SHP77 treated with DMSO at 0.1 percent for 48 hours (cell line): ENCODE results near the gene ROMO1.
"Not testable (repeated sequence)": the region's sequence is repeated elsewhere in the genome, so short reads cannot be mapped to it uniquely, and the experiment has no call there.

Experiments
- DNase-seq: peaks from one replicate; lab custom pipeline; 2025; lab: John Stamatoyannopoulos, UW

ROMO1 gene

GRCh38 chr20:35681960-35682359, 17.2 kb upstream of the ROMO1 start:
- no peak for DNase-seq

DNA sequence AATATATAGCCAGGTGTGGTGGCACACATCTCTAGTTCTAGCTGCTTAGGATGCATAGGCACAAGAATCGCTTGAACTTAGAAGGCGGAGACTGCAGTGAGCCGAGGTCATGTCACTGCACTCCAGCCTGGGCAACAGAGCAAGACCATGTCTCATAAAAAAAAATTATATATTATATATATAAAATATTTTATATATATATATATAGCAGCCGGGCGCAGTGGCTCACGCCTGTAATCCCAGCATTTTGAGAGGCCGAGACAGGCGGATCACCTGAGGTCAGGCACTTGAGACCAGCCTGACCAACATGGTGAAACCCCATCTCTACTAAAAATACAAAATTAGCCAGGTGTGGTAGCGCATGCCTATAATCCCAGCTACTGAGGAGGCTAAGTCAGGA, 13.8 kb upstream of the ROMO1 start:
- DNase-seq = not testable (repeated sequence)

- DNase-seq = not testable (repeated sequence)
Measured at GRCh38 chr20:35686872-35687271, 12.3 kb upstream of the ROMO1 start.

GRCh38 chr20:35690265-35690664, 8.9 kb upstream of the ROMO1 start:
- DNase-seq = no peak

GRCh38 chr20:35695245-35695749, 3.9 kb upstream of the ROMO1 start:
- DNase-seq = no peak

- no peak for DNase-seq
Measured at GRCh38 chr20:35695978-35696377, 3.2 kb upstream of the ROMO1 start.

DNA sequence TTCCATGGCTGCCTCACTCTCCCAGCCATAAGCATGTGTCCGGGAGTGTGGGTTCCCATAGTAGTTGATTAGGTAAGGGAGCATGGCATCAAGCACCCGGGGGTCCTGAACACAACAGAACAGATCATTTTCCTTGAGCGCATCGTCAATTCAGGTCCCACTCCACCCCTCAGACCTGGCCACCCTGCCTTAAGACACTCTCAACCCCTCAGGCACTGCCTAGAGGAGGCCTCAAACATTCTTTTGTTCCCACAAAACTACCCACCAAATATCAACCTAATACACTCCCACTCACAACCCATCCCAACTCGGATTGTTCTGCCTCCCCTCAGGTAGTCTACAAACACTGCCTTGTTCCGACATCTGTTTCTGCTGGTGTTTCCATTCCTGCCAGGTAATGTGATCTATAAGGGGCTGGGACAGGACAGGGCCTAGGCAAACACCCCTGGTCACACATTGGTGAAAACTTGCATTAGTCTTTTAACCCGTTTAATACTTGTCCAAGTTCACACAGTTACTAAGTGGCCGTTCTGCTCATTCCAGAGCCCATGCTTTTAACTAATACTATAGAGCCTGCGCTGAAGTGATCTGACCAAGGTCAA, 1.4 kb upstream of the ROMO1 start:
- no peak for DNase-seq

DNA sequence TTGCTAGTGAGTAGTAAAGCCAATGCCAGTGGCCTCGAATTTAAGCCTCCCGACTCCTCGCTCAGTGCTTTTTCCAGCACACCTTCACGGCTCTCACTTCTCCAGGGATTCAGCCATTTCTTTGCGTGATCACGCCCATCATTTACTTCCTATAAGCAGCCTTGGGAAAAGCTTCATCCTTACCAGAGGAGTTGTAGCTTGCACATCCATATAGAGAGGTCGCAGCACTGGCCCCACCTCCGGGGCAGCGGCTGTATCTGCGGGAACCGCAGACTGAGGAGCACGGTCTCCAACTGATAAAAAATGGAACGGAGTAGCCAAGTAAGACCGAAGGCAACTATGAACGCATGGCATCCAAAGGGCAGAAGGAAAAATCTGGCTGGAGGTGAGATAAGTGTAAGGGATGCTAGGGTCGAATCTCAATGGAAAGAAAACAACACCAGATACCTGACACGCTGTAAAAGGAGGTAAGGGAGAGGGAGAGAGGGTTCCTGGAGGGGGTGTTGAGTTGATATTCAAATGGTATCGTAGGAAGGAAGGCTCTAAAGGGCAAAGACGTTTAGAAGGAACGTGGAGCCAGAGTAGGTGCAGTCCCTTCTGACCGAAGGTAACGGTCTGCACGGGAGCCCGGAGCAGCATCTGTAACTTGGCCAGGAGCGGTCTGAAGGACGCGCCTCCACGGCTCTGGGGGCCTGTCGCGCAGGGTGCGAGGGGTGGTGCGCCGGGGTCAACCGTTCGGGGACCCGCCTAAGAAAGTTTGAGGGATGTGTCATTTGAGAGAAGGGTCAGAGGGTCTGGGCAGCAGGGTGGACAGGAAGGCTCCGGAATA, 693 bp upstream of the ROMO1 start:
- DNase-seq = no peak

DNA sequence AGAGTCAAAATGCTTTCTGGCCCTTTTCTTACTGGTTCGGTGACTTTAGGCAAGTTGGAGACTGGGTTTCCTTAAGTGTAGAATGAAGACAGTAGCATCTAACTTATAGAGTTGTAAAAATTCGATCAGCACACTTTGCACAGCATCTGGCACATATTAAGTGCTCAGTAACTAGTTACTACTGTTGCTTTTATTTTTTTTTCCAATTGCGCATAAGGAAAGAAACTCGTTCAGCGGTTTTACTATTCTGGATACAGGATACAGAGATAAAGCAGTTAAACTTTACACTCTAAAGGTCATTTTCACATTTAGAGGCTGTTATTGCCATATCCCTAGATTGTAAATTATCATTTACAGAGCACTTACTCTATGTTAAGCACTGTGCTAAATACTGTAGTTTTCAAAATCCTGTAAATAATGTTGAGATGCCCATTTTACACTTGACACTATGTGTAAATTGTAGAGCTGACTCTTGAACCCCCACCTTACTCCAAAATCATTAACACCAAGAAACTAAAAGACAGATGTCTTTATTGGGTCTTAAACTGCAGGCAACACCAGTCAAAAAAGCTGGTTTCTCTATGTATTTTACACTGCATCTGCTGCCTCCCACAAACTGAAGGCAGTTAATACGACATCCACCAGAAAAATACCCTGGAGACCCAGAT, 886 bp downstream of the ROMO1 start:
- no peak for DNase-seq

DNA sequence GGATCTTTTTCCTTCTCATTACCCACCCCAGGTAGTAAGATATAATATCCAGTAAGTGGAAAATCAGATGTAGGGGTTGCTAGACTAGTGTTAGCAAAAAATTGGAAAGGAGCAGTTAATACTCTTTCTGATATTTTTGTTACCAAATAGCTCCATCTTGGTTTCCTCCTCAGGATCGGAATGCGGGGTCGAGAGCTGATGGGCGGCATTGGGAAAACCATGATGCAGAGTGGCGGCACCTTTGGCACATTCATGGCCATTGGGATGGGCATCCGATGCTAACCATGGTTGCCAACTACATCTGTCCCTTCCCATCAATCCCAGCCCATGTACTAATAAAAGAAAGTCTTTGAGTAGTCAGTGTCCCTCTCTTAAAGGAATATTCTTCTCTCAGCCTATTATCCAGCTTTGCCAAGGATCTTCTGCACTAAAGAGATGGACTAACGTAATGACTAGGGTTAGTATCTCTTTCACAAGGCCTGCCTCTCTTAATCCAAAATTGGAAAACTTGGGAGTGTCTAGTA, 1.5 kb downstream of the ROMO1 start:
- no peak for DNase-seq

DNA sequence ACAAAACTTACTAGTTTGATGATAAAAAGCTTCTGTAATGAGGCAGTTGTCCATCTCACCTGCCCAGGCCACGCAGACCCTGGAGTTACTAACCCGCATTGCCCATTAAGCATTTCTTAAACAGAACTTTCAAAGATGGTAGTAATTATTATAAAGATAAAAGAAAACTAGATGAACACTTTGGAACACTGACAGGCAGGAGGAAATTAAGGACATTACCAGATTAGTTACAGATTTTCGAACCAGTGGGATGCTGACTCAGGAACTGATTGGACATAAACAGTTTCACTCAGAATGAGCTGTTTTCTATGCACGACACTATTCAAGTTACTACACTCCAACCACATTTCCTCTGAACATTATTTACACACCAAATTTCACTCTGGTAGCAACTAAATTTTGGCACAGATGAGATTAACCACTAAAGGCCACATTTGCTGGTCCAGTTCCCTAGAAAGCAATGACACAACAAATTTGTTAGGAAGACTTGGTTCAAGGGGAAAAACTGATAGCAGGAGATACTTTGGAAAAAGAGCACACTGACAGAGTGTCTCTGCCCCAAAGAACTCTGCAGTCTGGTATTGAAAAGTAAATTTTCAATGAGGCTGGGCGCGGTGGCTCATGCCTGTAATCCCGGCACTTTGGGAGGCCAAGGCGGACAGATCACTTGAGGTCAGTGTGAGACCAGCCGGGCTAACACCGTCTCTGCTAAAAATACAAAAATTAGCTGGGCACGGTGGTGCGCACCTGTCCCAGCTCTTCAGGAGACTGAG, 3.0 kb downstream of the ROMO1 start:
- DNase-seq = no peak

- no peak for DNase-seq
Measured at GRCh38 chr20:35702824-35703695, 3.9 kb downstream of the ROMO1 start.

DNA sequence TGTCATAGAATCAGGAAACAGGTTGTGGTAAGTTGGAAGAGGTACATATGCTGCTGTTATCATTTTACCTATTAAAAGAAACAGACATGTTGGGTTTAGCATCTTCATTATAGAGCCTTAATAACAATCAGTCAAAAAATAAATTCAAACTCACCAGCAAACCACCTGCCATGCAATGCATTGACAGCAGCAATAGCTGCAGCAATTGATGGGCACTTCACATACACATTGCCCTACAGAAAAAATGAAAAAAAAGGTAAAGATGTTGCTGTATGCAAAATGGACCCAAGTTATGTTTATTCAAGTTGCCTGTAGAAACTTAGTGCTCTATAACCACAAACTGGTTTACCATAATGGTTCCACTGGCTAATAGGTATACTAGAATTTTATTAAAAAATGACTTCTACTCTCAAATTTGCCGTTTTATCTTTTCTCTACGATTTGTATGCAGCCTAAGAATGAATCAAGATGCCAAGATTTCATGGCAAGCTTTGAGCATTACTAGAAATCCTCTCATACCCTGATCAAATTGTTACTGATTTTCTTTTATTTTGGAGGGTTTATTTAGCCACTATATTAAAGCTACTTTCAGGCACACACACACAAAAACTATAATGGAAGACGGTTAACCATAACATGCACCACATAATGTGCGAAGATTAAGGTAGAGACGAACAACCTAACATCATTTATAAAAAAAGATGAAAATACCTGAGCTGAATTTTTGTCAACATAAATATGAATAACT, 5.5 kb downstream of the ROMO1 start:
- DNase-seq = no peak

DNA sequence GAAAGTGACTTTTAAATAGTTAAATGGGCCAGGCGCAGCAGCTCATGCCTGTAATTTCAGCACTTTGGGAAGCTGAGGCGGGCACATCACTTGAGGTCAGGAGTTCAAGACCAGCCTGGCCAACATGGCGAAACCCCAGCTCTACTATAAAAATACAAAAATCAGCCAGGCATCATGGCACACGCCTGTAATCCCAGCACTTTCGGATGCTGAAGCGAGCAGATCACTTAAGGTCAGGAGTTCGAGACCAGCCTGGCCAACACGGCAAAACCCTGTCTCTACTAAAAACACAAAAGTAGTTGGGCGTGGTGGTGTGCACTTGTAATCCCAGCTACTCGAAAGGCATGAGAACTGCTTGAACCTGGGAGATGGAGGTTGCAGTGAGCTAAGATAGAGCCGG, 6.7 kb downstream of the ROMO1 start:
- not testable (repeated sequence) for DNase-seq

GRCh38 chr20:35706591-35707529, 7.7 kb downstream of the ROMO1 start:
- DNase-seq = not testable (repeated sequence)

GRCh38 chr20:35708502-35708901, 9.3 kb downstream of the ROMO1 start:
- no peak for DNase-seq

DNA sequence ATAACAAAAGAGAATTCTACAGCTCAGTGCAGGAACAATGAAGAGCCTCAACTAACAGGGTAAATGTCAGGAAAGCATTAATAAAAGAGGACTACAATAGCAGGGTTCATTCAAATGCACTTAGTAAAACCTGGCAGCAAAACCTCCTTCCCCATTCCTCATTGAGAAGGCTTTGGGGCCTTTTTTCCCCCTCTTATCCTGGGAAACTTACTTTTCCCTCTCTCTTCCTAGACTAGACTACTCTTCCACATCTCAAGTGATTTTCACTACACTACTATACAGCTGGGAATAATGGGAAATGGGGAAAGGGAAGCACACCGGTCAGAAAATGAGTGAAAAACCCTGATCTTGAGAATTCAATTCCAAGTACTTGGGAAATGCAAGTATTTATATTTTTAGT, 10.1 kb downstream of the ROMO1 start:
- no peak for DNase-seq

- no peak for DNase-seq
Measured at GRCh38 chr20:35710039-35710438, 10.8 kb downstream of the ROMO1 start.
